A549 (cell line): ENCODE data around the gene CD300C.
"Not testable (repeated sequence)": the region's sequence is repeated elsewhere in the genome, so short reads cannot be mapped to it uniquely, and the experiment has no call there.

Experiments used
- EP300 ChIP-seq, 2 experiments: fragments of >200 bp; sonication (Bioruptor Twin); formaldehyde crosslinking; IDR thresholded peaks; 2 replicates in 1 of 2; 3 replicates in 1 of 2; pipeline ENCODE4 v1.6.1; 2016 to 2017
- POLR2AphosphoS2 ChIP-seq: conservative IDR thresholded peaks from 2 replicates; pipeline ENCODE4 v1.6.1; 2012; ENCODE audit warnings: low read length, improper control_type of control experiment, inconsistent platforms
- TF ChIP-seq, protein P1 (sequence below): fragments of >200 bp; sonication (Bioruptor Twin); formaldehyde crosslinking; IDR thresholded peaks from 3 replicates; pipeline ENCODE4 v1.5.1; 2016
- TF ChIP-seq, protein P2 (sequence below): IDR thresholded peaks from 2 replicates; pipeline ENCODE4 v1.6.1; 2012

DNA sequence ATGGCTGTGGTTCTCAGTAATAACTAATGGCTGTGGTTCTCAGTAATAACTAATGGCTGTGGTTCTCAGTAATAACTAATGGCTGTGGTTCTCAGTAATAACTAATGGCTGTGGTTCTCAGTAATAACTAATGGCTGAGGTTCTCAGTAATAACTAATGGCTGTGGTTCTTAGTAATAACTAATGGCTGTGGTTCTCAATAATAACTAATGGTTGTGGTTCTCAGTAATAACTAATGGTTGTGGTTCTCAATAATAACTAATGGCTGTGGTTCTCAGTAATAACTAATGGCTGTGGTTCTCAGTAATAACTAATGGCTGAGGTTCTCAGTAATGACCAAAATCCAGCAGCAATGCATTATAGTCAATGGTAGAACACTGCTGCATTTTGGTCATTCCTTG is 27.7 kb upstream of the CD300C start:
- TF ChIP-seq, protein P1, sequence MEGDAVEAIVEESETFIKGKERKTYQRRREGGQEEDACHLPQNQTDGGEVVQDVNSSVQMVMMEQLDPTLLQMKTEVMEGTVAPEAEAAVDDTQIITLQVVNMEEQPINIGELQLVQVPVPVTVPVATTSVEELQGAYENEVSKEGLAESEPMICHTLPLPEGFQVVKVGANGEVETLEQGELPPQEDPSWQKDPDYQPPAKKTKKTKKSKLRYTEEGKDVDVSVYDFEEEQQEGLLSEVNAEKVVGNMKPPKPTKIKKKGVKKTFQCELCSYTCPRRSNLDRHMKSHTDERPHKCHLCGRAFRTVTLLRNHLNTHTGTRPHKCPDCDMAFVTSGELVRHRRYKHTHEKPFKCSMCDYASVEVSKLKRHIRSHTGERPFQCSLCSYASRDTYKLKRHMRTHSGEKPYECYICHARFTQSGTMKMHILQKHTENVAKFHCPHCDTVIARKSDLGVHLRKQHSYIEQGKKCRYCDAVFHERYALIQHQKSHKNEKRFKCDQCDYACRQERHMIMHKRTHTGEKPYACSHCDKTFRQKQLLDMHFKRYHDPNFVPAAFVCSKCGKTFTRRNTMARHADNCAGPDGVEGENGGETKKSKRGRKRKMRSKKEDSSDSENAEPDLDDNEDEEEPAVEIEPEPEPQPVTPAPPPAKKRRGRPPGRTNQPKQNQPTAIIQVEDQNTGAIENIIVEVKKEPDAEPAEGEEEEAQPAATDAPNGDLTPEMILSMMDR, result not testable (repeated sequence)
- not testable (repeated sequence) for TF ChIP-seq EP300 (IDR thresholded peaks at IDR 0.05); POLR2AphosphoS2
- TF ChIP-seq, protein P2, sequence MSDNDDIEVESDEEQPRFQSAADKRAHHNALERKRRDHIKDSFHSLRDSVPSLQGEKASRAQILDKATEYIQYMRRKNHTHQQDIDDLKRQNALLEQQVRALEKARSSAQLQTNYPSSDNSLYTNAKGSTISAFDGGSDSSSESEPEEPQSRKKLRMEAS, result not testable (repeated sequence)
